SKM-1 treated with dmso at 0.1 percent for 144 hours (cell line): ENCODE data around the gene PTPRCAP.
"Not testable (repeated sequence)": the region's sequence is repeated elsewhere in the genome, so short reads cannot be mapped to it uniquely, and the experiment has no call there.

Source experiments
- DNase-seq: peaks from one replicate; lab custom pipeline; 2025; ENCODE audit not compliant: unreplicated experiment; lab: John Stamatoyannopoulos, UW

PTPRCAP gene

GRCh38 chr11:67437082-67437808 is at the start of gene PTPRCAP:
Gene PTPRCAP, minus strand, starts transcription at chr11:67437682. Its CDS starts 63 bp downstream, at chr11:67437619.
- DNase-seq: no peak

- no peak for DNase-seq
Measured at GRCh38 chr11:67486481-67487195, 49.2 kb upstream of the PTPRCAP start.

GRCh38 chr11:67485873-67486361 is 48.4 kb upstream of the PTPRCAP start:
- DNase-seq: not testable (repeated sequence)

- DNase-seq: peak; percentile 31
Measured at GRCh38 chr11:67484847-67485311, 47.4 kb upstream of the PTPRCAP start.

DNA sequence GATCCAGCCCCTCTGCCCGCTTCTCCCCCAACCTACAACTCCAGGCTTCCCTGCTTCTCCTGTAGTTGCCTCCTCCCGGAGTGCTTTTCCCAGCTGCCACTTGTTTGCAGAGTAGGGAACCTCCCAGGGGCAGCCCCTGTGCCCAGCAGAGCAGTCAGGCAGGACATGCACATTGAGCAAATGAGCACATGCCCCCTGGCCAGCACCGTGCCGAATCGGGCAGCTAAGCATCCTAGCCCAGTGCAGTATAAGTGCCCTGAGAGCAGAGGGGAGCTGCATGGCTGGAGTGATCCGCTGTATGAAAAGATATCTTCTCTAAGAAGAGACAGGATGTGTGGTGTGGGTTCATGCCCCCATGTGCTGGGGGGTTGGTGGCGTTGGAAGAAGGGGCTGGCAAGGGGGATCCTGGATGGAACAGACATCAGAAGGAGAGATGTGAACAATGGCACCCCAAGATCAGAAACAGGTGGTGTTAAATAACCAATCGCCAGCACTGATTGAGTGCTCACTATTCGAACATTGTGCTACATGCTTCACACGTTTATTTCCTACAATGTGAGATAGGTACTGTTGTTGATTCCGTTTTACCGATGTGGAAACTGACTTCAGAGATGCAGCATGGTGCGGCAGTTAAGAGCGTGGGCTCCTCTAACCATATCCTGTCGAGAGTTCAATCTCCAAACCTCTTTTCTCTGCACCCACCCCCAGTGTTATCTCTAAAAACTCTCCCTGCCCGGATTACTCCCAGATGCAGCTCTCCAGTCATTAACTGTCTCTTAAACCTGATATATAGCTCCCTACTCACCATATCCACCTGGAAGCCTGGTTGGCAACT is 46.6 kb upstream of the PTPRCAP start:
- no peak for DNase-seq

GRCh38 chr11:67482827-67483798 is 45.6 kb upstream of the PTPRCAP start, which contains the start of gene AIP:
Gene AIP, plus strand, starts transcription at chr11:67483026. Its CDS starts 133 bp downstream, at chr11:67483159.
- peak; percentile 97 for DNase-seq

DNA sequence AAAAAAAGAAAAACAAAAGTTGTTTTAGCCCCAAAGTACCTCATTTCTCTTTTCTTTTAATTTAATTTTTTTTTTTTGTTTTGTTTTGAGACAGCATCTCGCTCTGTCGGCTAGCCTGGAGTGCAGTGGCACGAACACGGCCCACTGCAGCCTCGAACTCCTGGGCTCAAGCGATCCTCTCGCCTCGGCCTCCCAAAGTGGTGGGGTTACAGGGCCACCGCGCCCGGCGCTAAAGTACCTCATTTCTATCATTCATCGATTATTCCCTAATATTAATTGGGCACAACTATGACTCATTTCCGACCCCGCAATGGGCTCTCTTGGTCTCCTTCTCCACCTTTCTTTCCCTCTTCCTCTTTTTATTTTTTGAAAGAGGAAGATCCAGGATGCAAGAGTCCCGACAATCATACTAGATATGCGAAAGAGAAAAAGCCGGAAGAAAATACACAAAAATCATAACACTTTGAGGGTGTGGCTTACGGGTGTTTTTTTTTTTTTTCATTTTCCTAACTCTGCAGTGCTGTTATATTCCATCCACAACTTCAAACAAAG is 44.9 kb upstream of the PTPRCAP start:
- DNase-seq: peak; percentile 75

DNA sequence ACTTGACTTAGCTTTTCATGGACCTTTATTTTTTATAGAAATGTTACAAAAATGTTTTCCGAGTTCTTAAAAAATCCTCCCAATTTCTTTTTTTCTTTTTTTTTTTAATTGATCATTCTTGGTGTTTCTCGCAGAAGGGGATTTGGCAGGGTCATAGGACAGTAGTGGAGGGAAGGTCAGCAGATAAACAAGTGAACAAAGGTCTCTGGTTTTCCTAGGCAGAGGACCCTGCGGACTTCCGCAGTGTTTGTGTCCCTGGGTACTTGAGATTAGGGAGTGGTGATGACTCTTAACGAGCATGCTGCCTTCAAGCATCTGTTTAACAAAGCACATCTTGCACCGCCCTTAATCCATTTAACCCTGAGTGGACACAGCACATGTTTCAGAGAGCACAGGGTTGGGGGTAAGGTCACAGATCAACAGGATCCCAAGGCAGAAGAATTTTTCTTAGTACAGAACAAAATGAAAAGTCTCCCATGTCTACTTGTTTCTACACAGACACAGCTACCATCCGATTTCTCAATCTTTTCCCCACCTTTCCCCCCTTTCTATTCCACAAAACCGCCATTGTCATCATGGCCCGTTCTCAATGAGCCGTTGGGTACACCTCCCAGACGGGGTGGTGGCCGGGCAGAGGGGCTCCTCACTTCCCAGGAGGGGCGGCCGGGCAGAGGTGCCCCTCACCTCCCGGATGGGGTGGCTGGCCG is 40.0 kb upstream of the PTPRCAP start:
- DNase-seq: not testable (repeated sequence)

DNA sequence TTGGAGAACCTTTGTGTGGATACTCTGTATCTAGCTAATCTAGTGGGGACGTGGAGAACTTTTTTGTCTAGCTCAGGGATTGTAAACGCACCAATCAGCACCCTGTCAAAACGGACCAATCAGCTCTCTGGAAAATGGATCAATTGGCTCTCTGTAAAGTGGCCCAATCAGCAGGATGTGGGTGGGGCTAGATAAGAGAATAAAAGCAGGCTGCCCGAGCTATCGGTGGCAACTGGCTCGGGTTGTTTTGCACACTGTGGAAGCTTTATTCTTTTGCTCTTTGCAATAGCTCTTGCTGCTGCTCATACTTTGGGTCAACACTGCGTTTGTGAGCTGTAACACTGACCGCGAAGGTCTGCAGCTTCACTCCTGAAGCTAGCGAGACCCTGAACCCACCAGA is 39.2 kb upstream of the PTPRCAP start:
- not testable (repeated sequence) for DNase-seq

GRCh38 chr11:67472882-67473281 is 35.4 kb upstream of the PTPRCAP start:
- DNase-seq: no peak

- no peak for DNase-seq
Measured at GRCh38 chr11:67470337-67471002, 33.0 kb upstream of the PTPRCAP start.

- no peak for DNase-seq
Measured at GRCh38 chr11:67469508-67469811, 32.0 kb upstream of the PTPRCAP start.

GRCh38 chr11:67468759-67469507 is 31.5 kb upstream of the PTPRCAP start, which contains the start of gene TMEM134:
Gene TMEM134, minus strand, starts transcription at chr11:67469251. Its CDS starts 59 bp downstream, at chr11:67469192.
- peak; percentile 79 for DNase-seq

- DNase-seq: no peak
Measured at GRCh38 chr11:67468456-67468758, 30.9 kb upstream of the PTPRCAP start.

- no peak for DNase-seq
Measured at GRCh38 chr11:67468056-67468455, 30.6 kb upstream of the PTPRCAP start.

DNA sequence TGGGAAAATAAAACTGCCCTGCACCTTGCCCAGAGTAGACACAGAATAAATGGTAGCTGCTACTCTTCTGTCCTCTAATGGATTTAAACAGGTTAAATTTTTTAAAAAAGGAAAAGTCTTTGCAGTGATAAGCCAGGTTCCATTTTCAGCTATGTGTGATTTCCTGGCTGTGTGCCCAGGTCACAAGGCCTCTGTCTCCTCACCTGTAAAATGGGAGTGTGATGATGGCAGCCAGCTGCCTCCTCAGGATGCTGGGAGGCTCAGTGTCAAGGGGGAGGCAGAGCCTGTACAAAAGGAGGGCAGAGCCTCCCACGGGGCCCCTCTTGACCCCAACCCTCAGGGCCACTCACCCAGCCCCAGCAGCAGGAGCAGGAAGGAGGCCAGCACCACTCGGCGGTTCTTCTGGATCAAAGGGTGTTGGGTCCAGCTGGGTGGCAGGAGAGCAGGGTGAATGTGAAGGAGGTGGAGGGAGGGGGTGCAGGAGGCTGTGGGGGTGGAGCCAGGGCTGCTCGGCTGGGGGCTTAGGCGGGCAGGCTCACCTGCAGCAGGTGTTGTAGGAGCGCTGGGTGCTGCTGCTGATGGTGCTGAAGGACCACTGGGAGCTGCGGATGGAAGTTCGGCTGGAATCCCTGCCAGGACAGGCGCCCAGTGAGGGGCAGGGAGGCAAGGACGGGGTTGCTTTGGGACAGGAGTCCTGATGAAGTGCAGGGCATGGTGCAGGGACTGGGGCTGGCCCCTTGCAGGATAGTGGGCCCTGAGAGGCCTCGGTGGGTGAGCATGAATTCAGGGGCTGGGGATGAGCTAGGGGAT is 29.7 kb upstream of the PTPRCAP start:
- no peak for DNase-seq

DNA sequence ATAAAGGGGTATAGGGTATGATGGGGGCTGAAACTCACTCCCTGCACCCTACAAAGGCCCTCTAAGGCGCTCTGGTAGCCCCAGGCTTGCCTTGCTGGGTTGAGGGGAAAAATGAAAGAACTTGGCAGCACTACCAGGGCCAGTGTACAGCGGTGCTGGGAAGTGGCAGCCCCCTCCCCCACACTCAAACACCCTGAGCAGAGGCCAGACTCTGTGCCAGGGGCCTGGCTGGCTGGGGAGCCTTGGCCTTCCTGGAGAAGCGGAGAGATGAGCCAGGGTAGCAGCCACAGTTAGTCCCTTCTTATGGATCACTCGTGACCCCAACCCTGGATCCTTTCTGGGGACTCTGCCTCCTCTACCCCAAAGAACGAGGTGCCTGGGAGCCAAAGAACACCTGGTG is 28.9 kb upstream of the PTPRCAP start:
- no peak for DNase-seq
